Measurements from ENCODE around the gene SULT1C4.

GRCh38 chr2:108351889-108352288 lies 25.9 kb upstream of the SULT1C4 start:
- TF ChIP-seq CTCF (IDR thresholded peaks at IDR 0.05) = no peak
- no peak for TF ChIP-seq ZFX (IDR thresholded peaks at IDR 0.05; ENCODE audit: borderline replicate concordance)

All from 22Rv1 (cell line).